ENCODE measurements around the gene MAT1A. TPM values are rescaled to one million over a fixed set of nuclear protein-coding genes. Genes with fewer than 3 reads are reported as not detected.

The MAT1A gene
- total and polyA plus RNA-seq, 2 of the 13 experiments (the other 11 are each of a cell fraction or from before 2014, with no cell fraction given) = 57.1 to 76.9 TPM

DNA sequence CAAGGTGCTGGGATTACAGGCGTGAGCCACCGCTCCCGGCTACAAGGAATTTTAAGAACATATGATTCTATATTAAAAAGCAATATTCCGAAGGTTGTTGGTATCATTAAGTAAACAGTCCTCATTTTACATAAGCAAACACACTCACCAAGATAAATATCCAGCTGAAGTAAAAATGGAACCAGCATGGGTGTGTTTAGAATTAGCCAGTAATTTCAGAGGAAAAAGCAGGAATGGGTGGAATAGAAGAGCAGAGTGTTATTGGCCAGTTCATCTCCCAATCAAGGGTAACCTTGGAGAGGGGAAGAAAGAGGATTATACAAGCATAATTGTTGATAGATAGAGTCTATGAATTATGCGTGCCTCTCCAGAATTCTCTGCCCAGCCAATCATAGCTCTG lies 31.7 kb upstream of the MAT1A start (continued):
- TF ChIP-seq, protein P1, sequence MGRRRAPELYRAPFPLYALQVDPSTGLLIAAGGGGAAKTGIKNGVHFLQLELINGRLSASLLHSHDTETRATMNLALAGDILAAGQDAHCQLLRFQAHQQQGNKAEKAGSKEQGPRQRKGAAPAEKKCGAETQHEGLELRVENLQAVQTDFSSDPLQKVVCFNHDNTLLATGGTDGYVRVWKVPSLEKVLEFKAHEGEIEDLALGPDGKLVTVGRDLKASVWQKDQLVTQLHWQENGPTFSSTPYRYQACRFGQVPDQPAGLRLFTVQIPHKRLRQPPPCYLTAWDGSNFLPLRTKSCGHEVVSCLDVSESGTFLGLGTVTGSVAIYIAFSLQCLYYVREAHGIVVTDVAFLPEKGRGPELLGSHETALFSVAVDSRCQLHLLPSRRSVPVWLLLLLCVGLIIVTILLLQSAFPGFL (CRISPR knock-in tag; IDR thresholded peaks at IDR 0.05) = no peak
- TF ChIP-seq TOPORS (CRISPR knock-in tag; IDR thresholded peaks at IDR 0.05) = no peak

DNA sequence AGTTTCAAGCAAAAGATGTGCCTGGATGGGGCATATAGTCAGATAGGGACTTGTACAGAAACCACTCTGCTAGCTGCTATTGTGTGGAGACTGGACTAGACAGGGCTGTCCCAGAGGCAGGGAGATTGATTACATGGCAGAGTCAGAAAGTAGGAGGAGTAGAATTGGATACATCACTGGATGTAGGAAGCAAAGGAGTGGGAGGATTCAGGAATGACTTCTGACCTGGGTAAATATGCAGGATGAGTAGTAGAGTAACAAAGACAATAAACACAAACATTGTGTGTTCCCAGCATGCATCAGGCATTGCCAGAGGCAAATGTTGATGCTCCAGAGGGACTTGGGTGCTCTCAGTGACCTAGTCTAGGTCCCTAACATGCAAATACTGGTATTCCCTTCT lies 30.9 kb upstream of the MAT1A start:
- peak; percentile 95 for ATAC-seq
- Histone ChIP-seq H4K20me1 (ENCODE audit: insufficient read depth, low read length) (no peaks in the 10 kb centered on the region), H3K36me3 (replicated peaks in 1 of 2; ENCODE audit: control insufficient read depth in 1 of 2, insufficient read depth in 2 of 2, low read length in 2 of 2) (no peaks in the 10 kb centered on the region), H3K9me3 (ENCODE audit: low read length) (no peaks in the 10 kb centered on the region), H3K27me3 (ENCODE audit: control insufficient read depth in 1 of 2, insufficient read depth in 2 of 2, low read length in 2 of 2) (no peaks in the 10 kb centered on the region), H3K4me2 (ENCODE audit: low read depth, low read length) (peak overlapping the region; percentile 5; the same call in 1 of the 2 replicates), H3K4me3 (replicated peaks in 1 of 3; ENCODE audit: insufficient read depth in 1 of 3, low read depth in 2 of 3, low read length in 3 of 3) (no peak overlapping the region), H2AFZ (ENCODE audit: low read length) (no peak overlapping the region), H3K79me2 (ENCODE audit: insufficient read depth, low read length) (no peaks in the 10 kb centered on the region), H3K4me1 (ENCODE audit: insufficient read depth, low read length) (peaks cover 54% of the 10 kb centered on the region), H3K9ac (ENCODE audit: insufficient read depth, low read depth, low read length) (no peak overlapping the region), H3K27ac (ENCODE audit: extremely low read length, insufficient read depth, low read length) (peak overlapping the region; percentile 2)
- ChIA-PET CTCF (ENCODE audit: low intra/inter-chr PET ratio, low total read pairs) (no interaction called here), POLR2A (no interaction called here)
- peak; percentile 39 for DNase-seq (ENCODE audit: low spot score)
- no TSS peak for BruUV-seq (replicated peaks)
- intact Hi-C loops (cut with micrococcal nuclease; ENCODE audit: unreplicated experiment) (loop anchor here (1.0 to 5.0 kb wide), 2 partner anchors 58 to 135 kb away; no protein-coding TSS in a partner anchor), in situ Hi-C loops (cut with HindIII; ENCODE audit: extremely low pct_ligation_motif_present, low pct_unique_long_range_greater_than_20kb) (no loop called here)
- FAIRE-seq = peak; percentile 15
- TF ChIP-seq ZNF207 (IDR thresholded peaks at IDR 0.05; ENCODE audit: borderline replicate concordance) = no peak
- TF ChIP-seq EP300 (IDR thresholded peaks at IDR 0.05; ENCODE audit: low read depth in 2 of 2, low read length in 2 of 2) = peak in 1 of 2 experiments; percentile 40; a peak in 1 of 4 replicates
- no peak for TF ChIP-seq EP300 (CRISPR knock-in tag; IDR thresholded peaks at IDR 0.05; ENCODE audit: borderline replicate concordance)
- TF ChIP-seq CAMTA2 (CRISPR knock-in tag; IDR thresholded peaks at IDR 0.05; ENCODE audit: borderline replicate concordance) = no peak
- TF ChIP-seq ZBTB3 (CRISPR knock-in tag; IDR thresholded peaks at IDR 0.05; ENCODE audit: borderline replicate concordance, low read depth) = no peak
- TF ChIP-seq, protein P2, sequence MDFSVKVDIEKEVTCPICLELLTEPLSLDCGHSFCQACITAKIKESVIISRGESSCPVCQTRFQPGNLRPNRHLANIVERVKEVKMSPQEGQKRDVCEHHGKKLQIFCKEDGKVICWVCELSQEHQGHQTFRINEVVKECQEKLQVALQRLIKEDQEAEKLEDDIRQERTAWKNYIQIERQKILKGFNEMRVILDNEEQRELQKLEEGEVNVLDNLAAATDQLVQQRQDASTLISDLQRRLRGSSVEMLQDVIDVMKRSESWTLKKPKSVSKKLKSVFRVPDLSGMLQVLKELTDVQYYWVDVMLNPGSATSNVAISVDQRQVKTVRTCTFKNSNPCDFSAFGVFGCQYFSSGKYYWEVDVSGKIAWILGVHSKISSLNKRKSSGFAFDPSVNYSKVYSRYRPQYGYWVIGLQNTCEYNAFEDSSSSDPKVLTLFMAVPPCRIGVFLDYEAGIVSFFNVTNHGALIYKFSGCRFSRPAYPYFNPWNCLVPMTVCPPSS (IDR thresholded peaks at IDR 0.05) = no peak
- peak; percentile 42; the same call in 1 of the 2 replicates for TF ChIP-seq HDAC1 (CRISPR knock-in tag; IDR thresholded peaks at IDR 0.05)
- 0 out of 2 replicates have a peak, but pooled peaks have one; percentile 21 for TF ChIP-seq ZNF605 (CRISPR knock-in tag; IDR thresholded peaks at IDR 0.05)
- TF ChIP-seq, protein P3, sequence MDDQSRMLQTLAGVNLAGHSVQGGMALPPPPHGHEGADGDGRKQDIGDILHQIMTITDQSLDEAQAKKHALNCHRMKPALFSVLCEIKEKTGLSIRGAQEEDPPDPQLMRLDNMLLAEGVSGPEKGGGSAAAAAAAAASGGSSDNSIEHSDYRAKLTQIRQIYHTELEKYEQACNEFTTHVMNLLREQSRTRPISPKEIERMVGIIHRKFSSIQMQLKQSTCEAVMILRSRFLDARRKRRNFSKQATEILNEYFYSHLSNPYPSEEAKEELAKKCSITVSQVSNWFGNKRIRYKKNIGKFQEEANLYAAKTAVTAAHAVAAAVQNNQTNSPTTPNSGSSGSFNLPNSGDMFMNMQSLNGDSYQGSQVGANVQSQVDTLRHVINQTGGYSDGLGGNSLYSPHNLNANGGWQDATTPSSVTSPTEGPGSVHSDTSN (CRISPR knock-in tag; IDR thresholded peaks at IDR 0.05; ENCODE audit: borderline replicate concordance) = no peak
- TF ChIP-seq ZNF33A (CRISPR knock-in tag; IDR thresholded peaks at IDR 0.05; ENCODE audit: borderline replicate concordance) = no peak
- no peak for TF ChIP-seq TAF15 (IDR thresholded peaks at IDR 0.05; ENCODE audit: low read depth, low read length, poor library complexity, severe bottlenecking)
- TF ChIP-seq, protein P4, sequence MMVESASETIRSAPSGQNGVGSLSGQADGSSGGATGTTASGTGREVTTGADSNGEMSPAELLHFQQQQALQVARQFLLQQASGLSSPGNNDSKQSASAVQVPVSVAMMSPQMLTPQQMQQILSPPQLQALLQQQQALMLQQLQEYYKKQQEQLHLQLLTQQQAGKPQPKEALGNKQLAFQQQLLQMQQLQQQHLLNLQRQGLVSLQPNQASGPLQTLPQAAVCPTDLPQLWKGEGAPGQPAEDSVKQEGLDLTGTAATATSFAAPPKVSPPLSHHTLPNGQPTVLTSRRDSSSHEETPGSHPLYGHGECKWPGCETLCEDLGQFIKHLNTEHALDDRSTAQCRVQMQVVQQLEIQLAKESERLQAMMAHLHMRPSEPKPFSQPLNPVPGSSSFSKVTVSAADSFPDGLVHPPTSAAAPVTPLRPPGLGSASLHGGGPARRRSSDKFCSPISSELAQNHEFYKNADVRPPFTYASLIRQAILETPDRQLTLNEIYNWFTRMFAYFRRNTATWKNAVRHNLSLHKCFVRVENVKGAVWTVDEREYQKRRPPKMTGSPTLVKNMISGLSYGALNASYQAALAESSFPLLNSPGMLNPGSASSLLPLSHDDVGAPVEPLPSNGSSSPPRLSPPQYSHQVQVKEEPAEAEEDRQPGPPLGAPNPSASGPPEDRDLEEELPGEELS (CRISPR knock-in tag; IDR thresholded peaks at IDR 0.05) = peak; percentile 65
- peak; percentile 32; the same call in 1 of the 2 replicates for TF ChIP-seq ZMYM4 (CRISPR knock-in tag; IDR thresholded peaks at IDR 0.05)
- no peak for TF ChIP-seq NBN (conservative IDR thresholded peaks at IDR 0.05)
- 0 out of 2 replicates have a peak, but pooled peaks have one; percentile 22 for TF ChIP-seq SOX5 (CRISPR knock-in tag; IDR thresholded peaks at IDR 0.05; ENCODE audit: borderline replicate concordance)
- TF ChIP-seq ATF7-NPFF (CRISPR knock-in tag; IDR thresholded peaks at IDR 0.05; ENCODE audit: low read depth) = no peak
- peak; percentile 61; the same call in 1 of the 2 replicates for TF ChIP-seq PPARG (CRISPR knock-in tag; conservative IDR thresholded peaks at IDR 0.05)

Measured in HepG2 (cell line).